Neural crest cell (in vitro differentiated cells): Measurements from ENCODE around the gene RASSF7. TPM values are rescaled to one million over a fixed set of nuclear protein-coding genes. Genes with fewer than 3 reads are reported as not detected.

Experiments used
- DNase-seq: peaks from one replicate; pipeline ENCODE4 v3.0.0; 2021; ENCODE audit warnings: low read depth, mixed read lengths, low spot score
- H3K27ac Mint-ChIP-seq: one replicate; pipeline ENCODE4 v1.8.0; 2021; ENCODE audit warnings: mild to moderate bottlenecking, mixed read lengths; ENCODE audit not compliant: unreplicated experiment
- H3K27me3 Mint-ChIP-seq: 2 replicates; pipeline ENCODE4 v1.8.0; 2021; ENCODE audit warnings: low read depth, mild to moderate bottlenecking, mixed read lengths
- H3K36me3 Mint-ChIP-seq: 2 replicates; pipeline ENCODE4 v1.8.0; 2021; ENCODE audit warnings: low read depth, mild to moderate bottlenecking, mixed read lengths
- H3K4me1 Mint-ChIP-seq: 2 replicates; pipeline ENCODE4 v1.8.0; 2021; ENCODE audit warnings: mixed read lengths
- H3K4me3 Mint-ChIP-seq: one replicate; pipeline ENCODE4 v1.8.0; 2021; ENCODE audit warnings: mild to moderate bottlenecking, mixed read lengths
- H3K9me3 Mint-ChIP-seq: 2 replicates; pipeline ENCODE4 v1.8.0; 2021; ENCODE audit warnings: mixed read lengths
- CTCF ChIP-seq: fragments of 200-600 bp; sonication (generic); conservative IDR thresholded peaks from 2 replicates; pipeline ENCODE4 v1.5.0; 2021; ENCODE audit warnings: antibody characterized with exemption, mild to moderate bottlenecking
- total RNA-seq: library from RNA; stranded (reverse); gene quantifications from 2 replicates; pipeline ENCODE4 v1.2.1, GENCODE V29; 2021

Gene RASSF7
- total RNA-seq, 1 donor from 2014 or later, result 7.3 TPM

GRCh38 chr11:536841-537621 is 23.7 kb upstream of the RASSF7 start, which contains the start of gene LRRC56:
Gene LRRC56 (plus strand): TSS chr11:537527. CDS start chr11:540685, 3,158 bp downstream.
- no peak within 1 kb of the TSS for H3K27ac Mint-ChIP-seq
- H3K27me3 Mint-ChIP-seq, result peaks cover 14% of the 10 kb centered on the region
- H3K9me3 Mint-ChIP-seq, result no peaks in the 10 kb centered on the region

GRCh38 chr11:537622-538430 is 22.9 kb upstream of the RASSF7 start:
- no peak for TF ChIP-seq CTCF
- H3K27ac Mint-ChIP-seq, result no peak overlapping the region
- H3K4me1 Mint-ChIP-seq, result peaks cover 4% of the 10 kb centered on the region
- no peaks in the 10 kb centered on the region for H3K9me3 Mint-ChIP-seq
- H3K36me3 Mint-ChIP-seq, result no peaks in the 10 kb centered on the region
- DNase-seq, result no peak
- peak overlapping the region; percentile 59 for H3K4me3 Mint-ChIP-seq
- H3K27me3 Mint-ChIP-seq, result peaks cover 14% of the 10 kb centered on the region

More at GRCh38 chr11:536841-537621, 23.7 kb upstream of the RASSF7 start, which contains the start of gene LRRC56:
- TF ChIP-seq CTCF, result no peak
- H3K4me1 Mint-ChIP-seq, result peaks cover 4% of the 10 kb centered on the region
- peak; percentile 70 for DNase-seq
- no peaks in the 10 kb centered on the region for H3K36me3 Mint-ChIP-seq
- H3K4me3 Mint-ChIP-seq, result peak within 1 kb of the TSS; percentile 92

- Mint-ChIP-seq H3K36me3 (no peaks in the 10 kb centered on the region), H3K9me3 (no peaks in the 10 kb centered on the region), H3K4me3 (peak overlapping the region; percentile 59), H3K27ac (no peak overlapping the region), H3K27me3 (peaks cover 14% of the 10 kb centered on the region), H3K4me1 (peaks cover 4% of the 10 kb centered on the region)
- DNase-seq, result no peak
- no peak for TF ChIP-seq CTCF
These were observed 22.2 kb upstream of the RASSF7 start for GRCh38 chr11:538431-539051.

- Mint-ChIP-seq H3K36me3 (no peaks in the 10 kb centered on the region), H3K27ac (no peak overlapping the region), H3K4me3 (no peak overlapping the region), H3K9me3 (no peaks in the 10 kb centered on the region), H3K4me1 (peaks cover 4% of the 10 kb centered on the region), H3K27me3 (peaks cover 14% of the 10 kb centered on the region)
- DNase-seq, result no peak
- TF ChIP-seq CTCF, result no peak
These were observed 20.7 kb upstream of the RASSF7 start for GRCh38 chr11:539971-540481.
